Measurements from ENCODE around the gene NKX2-1.

NKX2-1 gene

GRCh38 chr14:36513451-36514277, 6.4 kb downstream of the NKX2-1 start:
- no peak for DNase-seq (ENCODE audit: low spot score)
- H3K9me3 Mint-ChIP-seq, result no peaks in the 10 kb centered on the region
- peaks cover 3% of the 10 kb centered on the region for H3K4me1 Mint-ChIP-seq (ENCODE audit: low read depth)
- H3K4me3 Mint-ChIP-seq, result no peak overlapping the region
- peaks cover 79% of the 10 kb centered on the region for H3K27me3 Mint-ChIP-seq (ENCODE audit: low read depth)
- peaks cover 4% of the 10 kb centered on the region for H3K36me3 Mint-ChIP-seq (ENCODE audit: low read depth)
- no peak overlapping the region for H3K27ac Mint-ChIP-seq

- Mint-ChIP-seq H3K4me3 (no peak overlapping the region), H3K4me1 (ENCODE audit: low read depth) (peaks cover 3% of the 10 kb centered on the region), H3K27me3 (ENCODE audit: low read depth) (peaks cover 81% of the 10 kb centered on the region)
Observed at GRCh38 chr14:36513012-36513420, 7.0 kb downstream of the NKX2-1 start.

DNA sequence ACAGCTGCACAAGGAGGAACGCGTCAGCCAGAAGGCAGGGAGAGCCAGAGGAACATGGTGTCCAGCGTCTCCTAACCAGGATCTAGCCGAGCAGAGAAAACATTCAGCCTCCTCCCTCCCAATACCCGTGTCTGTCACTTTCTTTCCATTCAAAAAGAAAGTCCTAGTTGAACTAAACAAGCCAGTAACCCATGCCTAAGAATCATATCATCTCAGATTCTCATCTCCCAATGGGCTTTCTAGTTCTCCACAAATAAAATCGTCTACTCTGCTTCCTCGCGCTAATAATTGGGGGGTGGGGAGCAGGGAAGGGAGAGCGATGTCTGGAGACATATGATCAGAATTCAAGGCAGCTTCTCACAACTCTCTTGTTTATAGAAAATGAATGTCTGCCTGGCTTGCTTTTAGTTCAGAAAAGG, 7.4 kb downstream of the NKX2-1 start:
- peaks cover 3% of the 10 kb centered on the region for H3K4me1 Mint-ChIP-seq (ENCODE audit: low read depth)
- H3K36me3 Mint-ChIP-seq (ENCODE audit: low read depth), result peaks cover 7% of the 10 kb centered on the region
- DNase-seq (ENCODE audit: low spot score), result no peak
- peaks cover 83% of the 10 kb centered on the region for H3K27me3 Mint-ChIP-seq (ENCODE audit: low read depth)
- H3K9me3 Mint-ChIP-seq, result no peaks in the 10 kb centered on the region
- H3K27ac Mint-ChIP-seq, result no peak overlapping the region
- no peak overlapping the region for H3K4me3 Mint-ChIP-seq

More at GRCh38 chr14:36513012-36513420, 7.0 kb downstream of the NKX2-1 start:
- no peak for DNase-seq (ENCODE audit: low spot score)
- H3K9me3 Mint-ChIP-seq, result no peaks in the 10 kb centered on the region
- peaks cover 4% of the 10 kb centered on the region for H3K36me3 Mint-ChIP-seq (ENCODE audit: low read depth)
- H3K27ac Mint-ChIP-seq, result no peak overlapping the region

DNA sequence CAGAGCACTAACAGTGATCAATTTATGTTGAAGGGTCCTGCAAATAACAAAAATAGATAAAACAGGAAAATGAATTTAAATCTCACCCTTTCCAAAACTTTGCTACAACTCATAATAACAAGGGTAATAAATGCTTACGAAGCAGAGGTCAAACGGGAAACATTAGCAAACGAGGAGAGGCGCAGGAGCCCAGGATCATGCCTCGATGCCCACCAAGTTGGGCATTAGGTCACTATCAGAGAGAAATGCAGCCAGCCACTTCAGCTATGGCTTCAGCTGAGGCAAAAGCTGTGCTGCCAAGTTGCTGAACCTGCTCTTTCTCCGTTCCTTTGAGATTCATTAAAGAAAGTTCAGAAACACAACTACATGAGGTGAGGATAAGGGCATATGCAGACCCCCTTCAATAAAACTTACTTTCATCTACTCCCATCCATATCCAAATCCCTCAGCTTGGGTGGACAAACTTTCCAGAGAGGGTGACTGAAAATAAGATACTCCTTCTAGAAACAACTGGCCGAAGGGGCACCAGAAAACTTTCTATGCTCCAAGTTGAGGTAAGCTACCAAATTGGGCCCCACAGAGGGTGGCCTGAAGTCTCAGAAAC, 7.9 kb downstream of the NKX2-1 start:
- DNase-seq (ENCODE audit: low spot score), result no peak
- H3K4me1 Mint-ChIP-seq (ENCODE audit: low read depth), result peaks cover 3% of the 10 kb centered on the region
- peaks cover 7% of the 10 kb centered on the region for H3K36me3 Mint-ChIP-seq (ENCODE audit: low read depth)
- no peaks in the 10 kb centered on the region for H3K9me3 Mint-ChIP-seq
- H3K27me3 Mint-ChIP-seq (ENCODE audit: low read depth), result peaks cover 86% of the 10 kb centered on the region
- H3K27ac Mint-ChIP-seq, result no peak overlapping the region
- no peak overlapping the region for H3K4me3 Mint-ChIP-seq

DNA sequence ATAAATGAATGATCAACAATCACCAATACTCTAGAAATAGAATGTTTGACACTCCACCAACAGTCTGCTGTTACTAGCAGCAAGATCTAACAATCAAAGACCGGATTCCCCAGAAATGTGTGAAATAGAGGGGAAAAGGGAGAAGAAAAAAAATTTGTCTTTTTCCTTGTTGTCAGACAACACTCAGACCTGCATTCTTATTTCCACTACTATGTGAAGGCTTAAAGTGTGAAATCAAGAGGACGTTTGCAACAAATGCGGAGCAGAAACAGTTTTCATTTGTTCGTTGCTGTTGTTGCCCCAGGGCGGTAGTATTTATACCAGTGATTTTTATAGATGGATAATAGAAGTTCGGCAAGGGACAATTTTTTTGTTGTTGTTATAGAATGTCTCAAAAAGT, 9.2 kb downstream of the NKX2-1 start:
- Mint-ChIP-seq H3K4me3 (no peak overlapping the region), H3K36me3 (ENCODE audit: low read depth) (peaks cover 7% of the 10 kb centered on the region), H3K4me1 (ENCODE audit: low read depth) (peaks cover 3% of the 10 kb centered on the region), H3K27ac (no peak overlapping the region), H3K9me3 (no peaks in the 10 kb centered on the region), H3K27me3 (ENCODE audit: low read depth) (peaks cover 83% of the 10 kb centered on the region)
- no peak for DNase-seq (ENCODE audit: low spot score)

DNA sequence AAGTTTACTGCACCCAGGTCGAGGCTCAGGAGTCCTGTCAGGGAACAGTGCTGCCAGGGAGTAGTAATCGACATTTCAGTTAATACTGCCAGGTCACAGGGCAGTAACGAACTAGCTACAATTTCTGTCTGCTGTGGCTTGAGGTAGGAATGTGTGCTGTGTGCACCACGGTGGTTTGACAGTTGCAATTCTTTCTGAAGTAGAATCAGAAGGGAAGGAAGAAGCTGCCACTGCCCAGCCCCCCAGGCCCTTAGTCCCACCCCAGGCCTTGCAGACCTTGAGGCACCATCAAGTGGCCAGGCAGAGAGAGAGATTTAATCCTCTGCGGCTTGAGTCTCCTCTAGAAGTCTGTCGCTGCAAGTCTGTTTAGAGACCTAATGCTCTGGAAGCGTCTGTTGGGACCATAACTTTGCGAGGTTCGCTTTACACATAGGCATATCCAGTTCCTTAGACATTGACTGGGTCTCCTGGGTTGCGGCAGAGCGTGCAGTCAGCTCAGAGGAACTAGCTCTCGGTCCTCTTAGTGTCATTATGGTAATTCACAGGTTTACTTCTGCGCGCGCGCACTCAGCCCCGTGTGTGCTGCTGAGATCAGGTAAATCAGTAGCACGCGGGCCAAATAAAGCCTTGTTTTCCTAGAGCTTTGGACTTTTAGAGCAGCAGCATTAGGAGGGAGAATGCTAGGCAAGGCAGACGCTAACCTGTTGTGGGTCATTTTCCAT, 9.8 kb downstream of the NKX2-1 start:
- Mint-ChIP-seq H3K4me1 (ENCODE audit: low read depth) (peaks cover 3% of the 10 kb centered on the region), H3K27me3 (ENCODE audit: low read depth) (peaks cover 79% of the 10 kb centered on the region), H3K9me3 (no peaks in the 10 kb centered on the region), H3K27ac (no peak overlapping the region), H3K36me3 (ENCODE audit: low read depth) (peaks cover 7% of the 10 kb centered on the region), H3K4me3 (no peak overlapping the region)
- no peak for DNase-seq (ENCODE audit: low spot score)

DNA sequence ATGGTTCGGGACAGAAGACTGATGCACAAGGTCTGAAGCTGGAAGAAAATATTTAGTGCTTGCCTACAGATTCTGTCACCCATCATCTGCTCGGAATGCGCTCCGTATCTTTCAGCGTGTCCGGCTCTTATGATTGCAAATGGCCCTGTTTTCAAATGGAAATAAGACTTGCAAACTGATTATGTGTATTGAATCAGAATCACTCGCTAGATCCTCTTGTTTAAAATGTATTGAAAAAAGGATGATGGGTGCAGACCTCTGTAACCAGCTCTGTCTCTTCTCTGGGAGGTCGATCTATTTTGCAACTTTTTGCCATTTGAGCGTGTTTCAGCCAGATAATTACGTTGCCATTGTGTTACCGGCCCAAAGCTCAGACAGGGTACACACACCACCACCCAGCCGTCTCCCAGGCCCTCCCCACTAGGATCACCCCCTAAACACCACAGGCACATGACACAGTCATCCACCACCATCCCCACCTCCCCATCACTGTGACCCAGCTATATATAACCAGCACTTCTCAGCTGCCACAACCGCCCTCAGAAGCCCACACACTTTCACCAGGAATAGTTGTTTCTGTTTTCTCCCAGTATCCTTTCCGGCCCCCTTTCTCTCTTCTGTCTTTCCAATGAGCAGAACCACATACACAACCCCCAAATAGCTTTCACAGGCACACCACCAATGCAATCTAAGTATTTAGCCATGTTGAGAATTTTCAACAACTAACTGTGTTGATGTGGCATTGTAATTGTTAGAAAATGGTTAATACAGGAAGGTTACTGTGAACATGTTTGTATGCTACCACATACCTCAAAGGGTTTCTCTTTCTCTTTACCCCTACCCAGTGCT, 10.7 kb downstream of the NKX2-1 start:
- H3K4me1 Mint-ChIP-seq (ENCODE audit: low read depth), result peaks cover 3% of the 10 kb centered on the region
- H3K27me3 Mint-ChIP-seq (ENCODE audit: low read depth), result peaks cover 79% of the 10 kb centered on the region
- H3K9me3 Mint-ChIP-seq, result no peaks in the 10 kb centered on the region
- H3K4me3 Mint-ChIP-seq, result no peak overlapping the region
- no peak for DNase-seq (ENCODE audit: low spot score)
- H3K36me3 Mint-ChIP-seq (ENCODE audit: low read depth), result peaks cover 7% of the 10 kb centered on the region
- H3K27ac Mint-ChIP-seq, result no peak overlapping the region

GRCh38 chr14:36508418-36509068, 11.5 kb downstream of the NKX2-1 start:
- no peak overlapping the region for H3K27ac Mint-ChIP-seq
- peaks cover 7% of the 10 kb centered on the region for H3K36me3 Mint-ChIP-seq (ENCODE audit: low read depth)
- no peak overlapping the region for H3K4me3 Mint-ChIP-seq
- H3K4me1 Mint-ChIP-seq (ENCODE audit: low read depth), result peaks cover 3% of the 10 kb centered on the region
- DNase-seq (ENCODE audit: low spot score), result no peak
- H3K27me3 Mint-ChIP-seq (ENCODE audit: low read depth), result peaks cover 75% of the 10 kb centered on the region
- no peaks in the 10 kb centered on the region for H3K9me3 Mint-ChIP-seq

GRCh38 chr14:36507847-36508417, 12.1 kb downstream of the NKX2-1 start:
- Mint-ChIP-seq H3K27me3 (ENCODE audit: low read depth) (peaks cover 76% of the 10 kb centered on the region), H3K9me3 (no peaks in the 10 kb centered on the region), H3K4me1 (ENCODE audit: low read depth) (peaks cover 3% of the 10 kb centered on the region), H3K4me3 (no peak overlapping the region), H3K36me3 (ENCODE audit: low read depth) (peaks cover 7% of the 10 kb centered on the region), H3K27ac (no peak overlapping the region)
- DNase-seq (ENCODE audit: low spot score), result no peak

DNA sequence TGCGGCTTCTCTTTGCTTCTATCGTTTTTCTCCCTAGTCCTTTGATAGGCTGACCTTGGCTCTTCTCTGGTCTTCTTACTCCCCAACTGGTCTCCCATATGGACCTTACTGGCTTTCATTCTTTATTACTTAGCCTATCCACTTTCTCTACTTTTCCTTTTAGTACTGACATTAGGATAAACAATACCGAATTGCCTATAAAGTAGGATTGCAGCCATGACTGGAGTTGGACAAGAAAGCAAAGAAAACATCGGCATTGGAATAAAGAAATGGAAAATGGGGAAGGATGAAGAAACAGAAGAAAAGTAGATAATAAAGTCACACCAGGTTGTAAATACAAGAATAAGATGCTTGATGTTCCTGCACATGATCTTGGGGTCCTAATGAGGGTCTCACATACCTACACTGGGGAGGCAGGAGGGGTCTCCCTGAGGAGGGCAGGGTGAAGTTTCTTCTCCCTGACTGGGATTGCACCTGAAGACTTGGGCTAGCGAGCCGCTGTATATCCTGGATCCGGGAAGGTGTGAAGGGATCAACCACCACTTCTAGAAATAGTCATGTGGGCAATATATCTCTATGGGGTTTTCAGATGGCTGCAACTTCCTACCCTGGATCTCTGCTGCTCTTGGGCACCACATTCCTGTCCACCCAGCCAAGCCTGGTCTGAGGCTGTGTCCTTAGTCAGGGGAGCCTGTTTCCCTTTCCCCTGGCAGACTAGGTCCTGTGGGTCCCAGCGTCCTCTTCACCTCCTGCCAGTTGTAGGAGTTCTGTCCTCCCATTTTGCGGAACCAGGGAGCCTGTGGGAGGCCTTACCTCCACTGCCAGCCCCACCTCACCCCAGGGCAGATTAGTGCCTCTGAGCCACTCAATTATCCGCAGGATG, 13.1 kb downstream of the NKX2-1 start:
- H3K36me3 Mint-ChIP-seq (ENCODE audit: low read depth), result peaks cover 7% of the 10 kb centered on the region
- peaks cover 3% of the 10 kb centered on the region for H3K4me1 Mint-ChIP-seq (ENCODE audit: low read depth)
- H3K9me3 Mint-ChIP-seq, result no peaks in the 10 kb centered on the region
- no peak for DNase-seq (ENCODE audit: low spot score)
- H3K4me3 Mint-ChIP-seq, result no peak overlapping the region
- no peak overlapping the region for H3K27ac Mint-ChIP-seq
- H3K27me3 Mint-ChIP-seq (ENCODE audit: low read depth), result peaks cover 76% of the 10 kb centered on the region

GRCh38 chr14:36505892-36506731, 13.9 kb downstream of the NKX2-1 start:
- Mint-ChIP-seq H3K4me1 (ENCODE audit: low read depth) (peaks cover 3% of the 10 kb centered on the region), H3K27ac (no peak overlapping the region), H3K4me3 (no peak overlapping the region), H3K27me3 (ENCODE audit: low read depth) (peaks cover 81% of the 10 kb centered on the region), H3K9me3 (no peaks in the 10 kb centered on the region), H3K36me3 (ENCODE audit: low read depth) (peaks cover 7% of the 10 kb centered on the region)
- no peak for DNase-seq (ENCODE audit: low spot score)
